Activated T-cell treated with anti-CD3 and anti-CD28 coated beads, Interleukin-2, amount 50 U/mL, for 24 hours (primary cell): ENCODE measurements around the gene BAD.
A peak's percentile ranks its signal among the peaks of the same experiment; 100 is the strongest.

Experiments
- DNase-seq: peaks from one replicate; pipeline ENCODE4 v3.0.0-alpha.2; 2020
- H3K27ac Mint-ChIP-seq: 2 replicates; pipeline ENCODE4 v1.8.0; 2020; ENCODE audit warnings: mild to moderate bottlenecking, mixed read lengths
- H3K27me3 Mint-ChIP-seq: 2 replicates; pipeline ENCODE4 v1.8.0; 2020; ENCODE audit warnings: mixed read lengths
- H3K36me3 Mint-ChIP-seq: 2 replicates; pipeline ENCODE4 v1.8.0; 2020; ENCODE audit warnings: low read depth, mixed read lengths
- H3K4me1 Mint-ChIP-seq: 2 replicates; pipeline ENCODE4 v1.8.0; 2020; ENCODE audit warnings: low read depth, mixed read lengths
- H3K4me3 Mint-ChIP-seq: 2 replicates; pipeline ENCODE4 v1.8.0; 2020; ENCODE audit warnings: mild to moderate bottlenecking, moderate library complexity, mixed read lengths
- H3K9me3 Mint-ChIP-seq: 2 replicates; pipeline ENCODE4 v1.8.0; 2020; ENCODE audit warnings: mixed read lengths

The BAD gene

DNA sequence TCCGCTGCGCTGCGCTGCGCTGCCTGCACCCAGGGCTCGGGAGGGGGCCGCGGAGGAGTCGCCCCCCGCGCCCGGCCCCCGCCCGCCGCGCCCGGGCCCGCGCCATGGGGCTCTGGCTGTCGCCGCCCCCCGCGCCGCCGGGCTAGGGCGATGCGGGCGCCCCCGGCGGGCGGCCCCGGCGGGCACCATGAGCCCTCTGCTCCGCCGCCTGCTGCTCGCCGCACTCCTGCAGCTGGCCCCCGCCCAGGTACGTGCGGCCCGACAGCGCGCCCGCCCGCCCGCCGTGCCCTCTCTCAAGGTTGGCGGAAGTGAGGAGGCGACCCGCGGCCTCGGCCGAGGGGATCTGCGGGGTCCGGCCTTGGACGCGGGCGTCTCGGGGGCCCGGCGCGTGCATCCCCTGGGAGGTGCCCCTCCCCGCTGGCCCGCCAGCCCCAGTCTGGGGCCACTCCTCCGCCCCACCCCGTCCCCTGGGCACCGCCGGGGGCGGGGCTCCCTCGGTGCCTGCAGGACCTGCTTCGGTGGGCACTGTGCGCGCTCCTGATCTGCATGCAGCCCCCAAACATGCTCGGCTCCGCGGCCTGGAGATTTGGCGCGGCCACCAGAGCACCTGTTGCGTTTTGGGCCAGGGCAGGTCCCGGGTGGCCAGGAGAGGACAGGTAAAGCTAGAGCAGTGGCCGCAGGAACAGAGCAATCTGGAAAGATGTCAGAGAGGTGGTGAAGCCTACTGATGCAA, 49.7 kb downstream of the BAD start:
- H3K27ac Mint-ChIP-seq = peak overlapping the region; percentile 88
- H3K4me1 Mint-ChIP-seq = peaks cover 49% of the 10 kb centered on the region
- peak overlapping the region; percentile 88 for H3K4me3 Mint-ChIP-seq
- peak; percentile 75 for DNase-seq
- H3K36me3 Mint-ChIP-seq = peaks cover 39% of the 10 kb centered on the region
- no peaks in the 10 kb centered on the region for H3K27me3 Mint-ChIP-seq
- H3K9me3 Mint-ChIP-seq = no peaks in the 10 kb centered on the region

DNA sequence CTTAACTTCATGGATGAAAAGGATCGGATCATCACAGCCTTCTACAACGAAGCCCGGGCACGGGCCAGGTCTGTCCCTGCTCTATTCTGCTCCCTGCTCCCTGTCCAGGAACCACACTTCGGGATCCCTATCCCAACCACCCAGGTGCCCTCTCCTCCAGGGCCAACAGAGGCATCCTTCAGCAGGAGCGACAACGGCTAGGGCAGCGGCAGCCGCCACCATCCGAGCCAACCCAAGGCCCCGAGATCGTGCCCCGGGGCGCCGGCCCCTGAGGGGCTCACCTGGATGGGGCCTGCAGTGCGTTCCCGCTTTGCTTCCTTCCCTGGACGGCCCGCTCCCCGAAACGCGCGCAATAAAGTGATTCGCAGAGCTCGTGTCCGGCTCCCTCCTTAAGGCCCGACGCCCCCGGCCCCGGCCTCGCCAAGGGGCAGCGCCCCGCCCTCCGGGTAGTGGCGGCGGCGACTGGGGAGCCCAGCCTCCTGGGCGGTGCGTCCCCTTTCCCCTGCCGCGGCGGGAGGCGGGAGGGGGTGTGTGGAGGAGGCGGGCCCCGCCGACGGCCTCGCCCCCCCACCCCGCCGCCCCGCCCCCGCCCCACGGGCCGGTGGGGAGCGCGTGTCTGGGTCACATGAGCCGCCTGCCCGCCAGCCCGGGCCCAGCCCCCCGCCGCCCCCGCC, 50.4 kb downstream of the BAD start, which contains the start of gene VEGFB:
TSS of gene VEGFB (plus strand) at position 672 of the 674 bp plus-strand sequence. CDS start 250 bp downstream, outside the sequence.
- Mint-ChIP-seq H3K36me3 (peaks cover 40% of the 10 kb centered on the region), H3K27me3 (no peaks in the 10 kb centered on the region), H3K4me3 (peak within 1 kb of the TSS; percentile 88), H3K4me1 (peaks cover 52% of the 10 kb centered on the region), H3K27ac (peak within 1 kb of the TSS; percentile 88), H3K9me3 (no peaks in the 10 kb centered on the region)
- DNase-seq = peak; percentile 82

- no peak overlapping the region for H3K27ac Mint-ChIP-seq
- H3K4me3 Mint-ChIP-seq = peak overlapping the region; percentile 45
- H3K9me3 Mint-ChIP-seq = no peaks in the 10 kb centered on the region
- peaks cover 32% of the 10 kb centered on the region for H3K36me3 Mint-ChIP-seq
- peaks cover 52% of the 10 kb centered on the region for H3K4me1 Mint-ChIP-seq
- no peaks in the 10 kb centered on the region for H3K27me3 Mint-ChIP-seq
- no peak for DNase-seq
Measured at GRCh38 chr11:64232967-64233315, 51.5 kb downstream of the BAD start.

DNA sequence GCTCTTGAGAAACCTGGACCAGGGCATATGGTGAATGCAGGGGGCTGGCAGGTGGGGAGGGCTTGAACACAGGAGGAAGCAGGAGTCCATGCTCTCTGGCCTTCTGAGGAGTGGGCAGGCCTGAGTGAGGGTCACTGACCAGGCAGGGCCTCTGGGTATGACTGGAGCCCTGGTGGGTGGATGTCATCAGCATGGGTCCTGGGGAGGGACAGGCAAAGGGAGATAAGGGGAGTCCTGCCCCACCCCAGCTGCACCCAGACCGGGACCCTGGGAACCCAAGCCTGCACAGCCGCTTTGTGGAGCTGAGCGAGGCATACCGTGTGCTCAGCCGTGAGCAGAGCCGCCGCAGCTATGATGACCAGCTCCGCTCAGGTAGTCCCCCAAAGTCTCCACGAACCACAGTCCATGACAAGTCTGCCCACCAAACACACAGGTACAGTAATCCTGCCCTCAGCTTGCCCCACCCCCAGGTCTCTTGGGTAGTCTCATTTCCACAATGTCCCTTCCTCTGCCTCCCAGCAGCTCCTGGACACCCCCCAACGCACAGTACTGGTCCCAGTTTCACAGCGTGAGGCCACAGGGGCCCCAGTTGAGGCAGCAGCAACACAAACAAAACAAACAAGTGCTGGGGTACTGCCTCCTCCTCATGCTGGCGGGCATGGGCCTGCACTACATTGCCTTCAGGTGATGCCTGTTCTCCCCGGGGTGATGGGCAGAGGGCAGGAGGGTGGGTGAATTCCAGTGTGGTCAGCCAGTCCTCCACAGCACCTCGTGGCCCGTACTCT, 52.1 kb downstream of the BAD start:
- H3K27ac Mint-ChIP-seq = peak overlapping the region; percentile 59
- peaks cover 32% of the 10 kb centered on the region for H3K36me3 Mint-ChIP-seq
- no peak for DNase-seq
- no peaks in the 10 kb centered on the region for H3K27me3 Mint-ChIP-seq
- H3K4me3 Mint-ChIP-seq = peak overlapping the region; percentile 80
- peaks cover 57% of the 10 kb centered on the region for H3K4me1 Mint-ChIP-seq
- H3K9me3 Mint-ChIP-seq = no peaks in the 10 kb centered on the region

DNA sequence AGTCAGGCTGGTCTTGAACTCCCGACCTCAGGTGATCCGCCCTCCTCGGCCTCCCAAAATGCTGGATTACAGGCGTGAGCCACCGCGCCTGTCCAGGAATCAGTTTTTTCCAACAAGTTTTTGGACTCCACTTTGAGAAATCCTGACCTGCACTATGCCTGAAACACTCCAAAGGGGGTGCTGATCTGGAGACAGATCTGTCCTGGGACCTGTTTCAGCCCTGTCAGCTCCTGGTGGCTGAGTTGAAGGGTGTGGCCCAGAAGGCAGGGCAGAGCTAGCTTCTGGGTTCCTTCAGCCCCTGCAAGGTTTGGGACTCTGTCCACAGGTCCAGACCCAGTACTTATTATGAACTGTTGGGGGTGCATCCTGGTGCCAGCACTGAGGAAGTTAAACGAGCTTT, 52.9 kb downstream of the BAD start:
- Mint-ChIP-seq H3K4me3 (peak overlapping the region; percentile 80), H3K27me3 (no peaks in the 10 kb centered on the region), H3K36me3 (peaks cover 33% of the 10 kb centered on the region), H3K9me3 (no peaks in the 10 kb centered on the region), H3K4me1 (peaks cover 58% of the 10 kb centered on the region), H3K27ac (peak overlapping the region; percentile 59)
- DNase-seq = no peak

- no peak for DNase-seq
- Mint-ChIP-seq H3K4me3 (peak overlapping the region; percentile 80), H3K27me3 (no peaks in the 10 kb centered on the region), H3K4me1 (peaks cover 57% of the 10 kb centered on the region), H3K27ac (peak overlapping the region; percentile 89), H3K36me3 (peaks cover 33% of the 10 kb centered on the region), H3K9me3 (no peaks in the 10 kb centered on the region)
Measured at GRCh38 chr11:64230985-64231365, 53.5 kb downstream of the BAD start.

- peak within 1 kb of the TSS; percentile 89 for H3K27ac Mint-ChIP-seq
- H3K9me3 Mint-ChIP-seq = no peaks in the 10 kb centered on the region
- peak; percentile 92 for DNase-seq
- peaks cover 32% of the 10 kb centered on the region for H3K36me3 Mint-ChIP-seq
- H3K4me3 Mint-ChIP-seq = peak within 1 kb of the TSS; percentile 80
- H3K4me1 Mint-ChIP-seq = peaks cover 52% of the 10 kb centered on the region
- H3K27me3 Mint-ChIP-seq = no peaks in the 10 kb centered on the region
Measured at GRCh38 chr11:64230171-64230984, 54.1 kb downstream of the BAD start, which contains the start of gene DNAJC4. DNAJC4 (plus strand) TSS chr11:64230548; CDS start chr11:64230855, 307 bp downstream.

GRCh38 chr11:64229744-64230170, 54.7 kb downstream of the BAD start:
- no peaks in the 10 kb centered on the region for H3K9me3 Mint-ChIP-seq
- peak overlapping the region; percentile 80 for H3K4me3 Mint-ChIP-seq
- H3K4me1 Mint-ChIP-seq = peaks cover 54% of the 10 kb centered on the region
- DNase-seq = no peak
- peaks cover 34% of the 10 kb centered on the region for H3K36me3 Mint-ChIP-seq
- no peaks in the 10 kb centered on the region for H3K27me3 Mint-ChIP-seq
- H3K27ac Mint-ChIP-seq = peak overlapping the region; percentile 89

DNA sequence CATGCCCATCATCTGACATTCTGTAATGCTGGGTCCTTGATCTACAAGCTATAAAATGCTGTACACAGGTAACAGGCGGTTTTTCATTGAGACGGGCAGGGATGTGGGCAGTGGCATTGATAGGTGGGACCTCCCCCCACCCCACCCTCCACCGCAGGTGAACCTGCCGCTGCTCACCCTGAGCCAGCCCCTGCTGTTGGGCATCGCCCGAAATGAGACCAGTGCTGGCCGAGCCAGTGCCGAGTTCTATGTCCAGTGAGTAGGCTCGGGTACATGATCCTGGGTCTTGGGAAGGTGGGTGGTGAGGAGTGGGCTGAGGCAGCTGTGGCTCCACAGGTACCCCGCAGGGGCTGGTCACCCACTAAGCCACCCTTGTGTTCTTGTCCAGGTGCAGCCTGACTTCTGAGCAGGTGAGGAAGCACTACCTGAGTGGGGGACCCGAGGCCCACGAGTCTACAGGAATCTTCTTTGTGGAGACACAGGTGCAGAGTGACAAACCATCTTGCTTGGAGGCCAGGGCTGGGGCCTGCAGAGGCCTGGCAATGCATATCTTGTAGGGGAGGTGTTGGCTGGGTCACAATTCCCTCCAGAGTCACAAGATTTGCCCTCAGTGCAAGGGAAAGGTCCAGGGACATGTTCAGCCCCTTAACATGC, 55.2 kb downstream of the BAD start:
- no peaks in the 10 kb centered on the region for H3K9me3 Mint-ChIP-seq
- no peaks in the 10 kb centered on the region for H3K27me3 Mint-ChIP-seq
- peaks cover 56% of the 10 kb centered on the region for H3K4me1 Mint-ChIP-seq
- DNase-seq = no peak
- H3K36me3 Mint-ChIP-seq = peaks cover 39% of the 10 kb centered on the region
- peak overlapping the region; percentile 93 for H3K27ac Mint-ChIP-seq
- H3K4me3 Mint-ChIP-seq = peak overlapping the region; percentile 80

DNA sequence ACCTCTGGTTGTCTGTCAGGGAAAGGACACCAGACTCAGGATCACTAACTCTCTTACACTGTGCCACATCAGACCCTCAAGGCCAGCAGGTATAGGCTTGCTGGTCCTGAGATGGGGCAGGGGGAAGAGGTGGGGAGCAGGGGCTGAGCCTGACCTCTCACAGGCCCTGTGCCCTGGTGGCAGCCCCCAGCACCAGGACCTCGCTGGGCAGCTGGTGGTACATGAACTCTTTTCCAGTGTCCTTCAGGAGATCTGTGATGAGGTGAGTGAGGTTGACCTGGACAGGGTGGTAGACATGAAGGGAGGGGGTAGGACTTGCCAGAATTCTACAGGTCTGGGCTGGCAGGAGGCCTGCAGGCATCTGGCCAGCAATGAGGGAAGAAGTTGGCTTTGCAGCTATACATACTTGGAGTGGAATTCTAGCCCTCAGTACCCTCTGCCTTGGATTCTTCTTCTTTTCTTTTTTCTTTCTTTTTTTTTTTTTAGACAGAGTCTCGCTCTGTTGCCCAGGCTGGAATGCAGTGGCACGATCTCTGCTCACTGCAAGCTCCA, 57.0 kb downstream of the BAD start:
- no peaks in the 10 kb centered on the region for H3K9me3 Mint-ChIP-seq
- H3K27ac Mint-ChIP-seq = peak overlapping the region; percentile 93
- H3K36me3 Mint-ChIP-seq = peaks cover 55% of the 10 kb centered on the region
- DNase-seq = no peak
- H3K27me3 Mint-ChIP-seq = no peaks in the 10 kb centered on the region
- peak overlapping the region; percentile 86 for H3K4me3 Mint-ChIP-seq
- H3K4me1 Mint-ChIP-seq = peaks cover 48% of the 10 kb centered on the region

DNA sequence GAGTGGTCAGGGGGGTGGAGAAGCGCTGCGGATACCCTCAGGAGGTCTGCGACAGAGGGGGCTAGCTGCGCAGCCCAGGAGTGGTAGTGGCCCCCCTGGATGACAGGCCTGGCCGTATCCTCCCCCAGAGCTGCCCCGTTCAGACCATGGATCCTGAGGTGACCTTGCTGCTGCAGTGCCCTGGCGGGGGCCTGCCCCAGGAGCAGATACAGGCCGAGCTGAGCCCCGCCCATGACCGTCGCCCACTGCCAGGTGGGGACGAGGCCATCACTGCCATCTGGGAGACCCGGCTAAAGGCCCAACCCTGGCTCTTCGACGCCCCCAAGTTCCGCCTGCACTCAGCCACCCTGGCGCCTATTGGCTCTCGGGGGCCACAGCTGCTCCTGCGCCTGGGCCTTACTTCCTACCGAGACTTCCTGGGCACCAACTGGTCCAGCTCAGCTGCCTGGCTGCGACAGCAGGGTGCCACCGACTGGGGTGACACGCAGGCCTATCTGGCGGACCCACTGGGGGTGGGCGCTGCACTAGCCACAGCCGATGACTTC, 57.9 kb downstream of the BAD start:
- H3K36me3 Mint-ChIP-seq = peaks cover 61% of the 10 kb centered on the region
- DNase-seq = peak; percentile 75
- H3K27me3 Mint-ChIP-seq = no peaks in the 10 kb centered on the region
- H3K4me3 Mint-ChIP-seq = peak overlapping the region; percentile 86
- peak overlapping the region; percentile 93 for H3K27ac Mint-ChIP-seq
- H3K4me1 Mint-ChIP-seq = peaks cover 42% of the 10 kb centered on the region
- H3K9me3 Mint-ChIP-seq = no peaks in the 10 kb centered on the region

DNA sequence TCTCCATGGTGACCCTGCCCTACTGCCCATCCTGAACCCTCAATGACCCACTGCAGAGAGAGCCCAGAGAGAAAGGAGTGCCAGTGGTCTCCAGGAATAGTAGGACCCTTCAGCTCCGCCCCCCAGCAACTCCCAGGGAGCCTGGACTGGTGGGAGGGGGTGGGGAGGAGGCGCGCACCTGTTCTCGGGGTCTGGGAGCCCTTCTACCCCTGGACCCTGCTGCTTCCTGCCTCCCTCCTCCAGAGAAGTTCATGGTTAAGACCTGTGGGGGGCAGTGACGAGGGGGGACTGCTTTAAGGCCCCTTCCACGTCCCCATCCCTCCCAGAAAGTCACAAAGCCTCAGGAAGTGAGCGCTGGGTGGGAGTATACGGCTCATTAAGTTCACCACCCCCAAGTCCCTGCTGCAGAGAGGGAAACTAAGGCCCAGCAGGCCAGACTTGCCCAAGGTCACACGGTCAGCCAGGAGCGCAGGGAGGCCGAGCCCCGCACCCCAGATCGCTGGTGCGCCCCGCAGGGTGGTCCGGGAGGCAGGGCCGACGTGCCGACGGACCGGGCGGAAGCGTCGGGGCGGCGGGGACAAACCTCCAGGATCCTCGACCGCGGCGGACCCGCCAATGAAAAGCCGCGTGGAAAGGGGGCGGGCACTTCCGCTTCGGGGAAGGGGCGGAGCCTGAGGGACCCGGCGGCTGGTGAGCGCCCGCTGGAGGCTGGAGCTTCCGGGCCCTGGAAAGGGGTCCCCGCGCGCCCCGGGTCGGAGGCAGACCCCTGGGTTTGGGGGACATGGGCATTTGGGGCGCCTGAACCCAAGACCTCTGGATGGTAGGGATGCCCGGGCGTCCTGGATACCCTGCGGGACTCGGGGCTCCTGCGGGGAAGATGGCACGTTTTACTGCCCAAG, 58.6 kb downstream of the BAD start, which contains the start of the genes NUDT22 and TRPT1:
TSS of gene NUDT22 (plus strand) at position 667 of the 899 bp plus-strand sequence. CDS start 379 bp downstream, outside the sequence.
TSS of gene TRPT1 (minus strand) at position 579 of the 899 bp plus-strand sequence. CDS start at position 253, 326 bp downstream.
- H3K4me1 Mint-ChIP-seq = peaks cover 38% of the 10 kb centered on the region

More for the DNA sequence above, 58.6 kb downstream of the BAD start, which contains the start of the genes NUDT22 and TRPT1:
- H3K27me3 Mint-ChIP-seq = no peaks in the 10 kb centered on the region
- peaks cover 68% of the 10 kb centered on the region for H3K36me3 Mint-ChIP-seq
- no peaks in the 10 kb centered on the region for H3K9me3 Mint-ChIP-seq
- peak within 1 kb of the TSS; percentile 86 for H3K4me3 Mint-ChIP-seq
- peak; percentile 99 for DNase-seq
- H3K27ac Mint-ChIP-seq = peak within 1 kb of the TSS; percentile 93
